ENCODE data around the gene SH3GL1. TPM values are rescaled to one million over a fixed set of nuclear protein-coding genes. Genes with fewer than 3 reads are reported as not detected.

The SH3GL1 gene
- total and polyA plus RNA-seq, 2 donors from 2014 or later, result 34.8 to 52.7 TPM

GRCh38 chr19:4425537-4425936 is 25.2 kb upstream of the SH3GL1 start:
- no peak overlapping the region for H3K9ac ChIP-seq (ENCODE audit: low read length in 3 of 3)
- H3K9me3 ChIP-seq (ENCODE audit: control insufficient read depth in 2 of 3, insufficient read depth in 1 of 3, low read length in 3 of 3), result no peaks in the 10 kb centered on the region
- TF ChIP-seq CTCF (IDR thresholded peaks at IDR 0.05; ENCODE audit: borderline replicate concordance, extremely low read depth, insufficient read depth), result no peak
- no peak overlapping the region for H3K27ac ChIP-seq (ENCODE audit: low read depth in 2 of 2, low read length in 2 of 2)
- intact Hi-C loops (cut with DNase I), result no loop called here
- H3K36me3 ChIP-seq (ENCODE audit: control insufficient read depth in 2 of 3, insufficient read depth in 3 of 3, low read length in 3 of 3), result peaks cover 0 to 2% (median 0%) of the 10 kb centered on the region in 3 donors
- H3K27me3 ChIP-seq (ENCODE audit: control insufficient read depth, insufficient read depth, low read length), result no peaks in the 10 kb centered on the region
- H3K4me3 ChIP-seq (ENCODE audit: low read length in 3 of 3), result no peak overlapping the region
- FAIRE-seq (no peak), DNase-seq (no peak)
- no peaks in the 10 kb centered on the region for H3K4me1 ChIP-seq (ENCODE audit: control insufficient read depth in 2 of 3, insufficient read depth in 2 of 3, low read depth in 1 of 3, low read length in 3 of 3)

- no peak for FAIRE-seq
These were observed 23.2 kb upstream of the SH3GL1 start for GRCh38 chr19:4423416-4424126.

DNA sequence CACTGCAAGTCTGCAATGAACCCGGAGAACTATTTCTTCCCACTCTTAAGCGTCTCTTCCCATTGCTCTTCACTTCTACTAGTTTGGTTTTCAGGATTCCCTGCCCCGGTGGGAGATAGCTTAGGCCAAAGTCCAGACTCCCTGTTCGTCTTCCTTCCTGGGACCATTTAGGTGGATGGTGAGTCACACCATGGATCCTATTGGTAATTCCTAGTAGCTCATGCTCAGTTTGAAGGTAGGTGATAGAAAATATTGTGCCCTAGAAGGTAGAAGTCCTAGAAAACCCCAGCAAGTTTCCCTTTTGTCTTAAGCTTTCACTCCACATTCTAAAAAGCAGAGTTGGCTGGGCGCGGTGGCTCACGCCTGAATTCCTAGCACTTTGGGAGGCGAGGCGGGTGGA is 15.9 kb upstream of the SH3GL1 start:
- H3K36me3 ChIP-seq (ENCODE audit: control insufficient read depth in 2 of 3, insufficient read depth in 3 of 3, low read length in 3 of 3), result no peaks in the 10 kb centered on the region
- no peak overlapping the region for H3K9ac ChIP-seq (ENCODE audit: low read length in 3 of 3)
- no peak for FAIRE-seq
- intact Hi-C loops (cut with DNase I), result no loop called here
- H3K27me3 ChIP-seq (ENCODE audit: control insufficient read depth, insufficient read depth, low read length), result no peaks in the 10 kb centered on the region
- no peak overlapping the region for H3K4me3 ChIP-seq (ENCODE audit: low read length in 3 of 3)
- no peaks in the 10 kb centered on the region for H3K4me1 ChIP-seq (ENCODE audit: control insufficient read depth in 2 of 3, insufficient read depth in 2 of 3, low read depth in 1 of 3, low read length in 3 of 3)
- no peak for DNase-seq
- no peak for TF ChIP-seq CTCF (IDR thresholded peaks at IDR 0.05; ENCODE audit: borderline replicate concordance, extremely low read depth, insufficient read depth)
- no peak overlapping the region for H3K27ac ChIP-seq (ENCODE audit: low read depth in 2 of 2, low read length in 2 of 2)
- H3K9me3 ChIP-seq (ENCODE audit: control insufficient read depth in 2 of 3, insufficient read depth in 1 of 3, low read length in 3 of 3), result no peaks in the 10 kb centered on the region

More at GRCh38 chr19:4423416-4424126, 23.2 kb upstream of the SH3GL1 start:
- DNase-seq, result no peak
- H3K4me3 ChIP-seq (ENCODE audit: low read length in 3 of 3), result no peak overlapping the region
- no peak for TF ChIP-seq CTCF (IDR thresholded peaks at IDR 0.05; ENCODE audit: borderline replicate concordance, extremely low read depth, insufficient read depth)
- no peaks in the 10 kb centered on the region for H3K27me3 ChIP-seq (ENCODE audit: control insufficient read depth, insufficient read depth, low read length)
- H3K9ac ChIP-seq (ENCODE audit: low read length in 3 of 3), result no peak overlapping the region
- H3K36me3 ChIP-seq (ENCODE audit: control insufficient read depth in 2 of 3, insufficient read depth in 3 of 3, low read length in 3 of 3), result peaks cover 0 to 2% (median 0%) of the 10 kb centered on the region in 3 donors
- H3K27ac ChIP-seq (ENCODE audit: low read depth in 2 of 2, low read length in 2 of 2), result no peak overlapping the region
- intact Hi-C loops (cut with DNase I), result no loop called here
- no peaks in the 10 kb centered on the region for H3K9me3 ChIP-seq (ENCODE audit: control insufficient read depth in 2 of 3, insufficient read depth in 1 of 3, low read length in 3 of 3)
- H3K4me1 ChIP-seq (ENCODE audit: control insufficient read depth in 2 of 3, insufficient read depth in 2 of 3, low read depth in 1 of 3, low read length in 3 of 3), result no peaks in the 10 kb centered on the region

Measured in kidney (tissue), 14 donors.